ENCODE data around the gene TCF20.

TCF20 gene

GRCh38 chr22:42270510-42271190, at the start of gene TCF20:
TCF20 (minus strand) TSS chr22:42270653; CDS start chr22:42215305, 55,348 bp downstream.
- DNase-seq, result peak; percentile 64

- no peak for DNase-seq
These were observed 48.9 kb upstream of the TCF20 start for GRCh38 chr22:42319386-42319785.

DNA sequence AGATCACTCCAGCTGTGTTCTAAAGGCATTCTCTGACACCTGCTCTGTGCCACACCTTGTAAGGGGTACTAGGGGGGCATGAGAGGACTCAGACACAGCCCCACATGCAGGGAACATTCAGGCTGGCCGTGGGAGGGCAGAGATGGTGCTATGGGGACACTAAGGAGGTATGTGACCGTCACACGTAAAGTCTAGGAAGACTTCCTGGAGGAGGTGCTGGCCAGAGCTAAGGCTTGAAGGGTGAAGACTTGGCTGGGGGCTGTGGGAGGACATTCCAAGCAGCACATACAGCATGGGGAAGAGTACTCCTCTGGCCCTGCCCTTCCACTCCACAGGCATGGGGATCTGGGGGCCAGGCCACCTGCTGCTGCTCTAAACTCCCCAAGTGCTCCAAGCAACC, 48.5 kb upstream of the TCF20 start:
- no peak for DNase-seq

DNA sequence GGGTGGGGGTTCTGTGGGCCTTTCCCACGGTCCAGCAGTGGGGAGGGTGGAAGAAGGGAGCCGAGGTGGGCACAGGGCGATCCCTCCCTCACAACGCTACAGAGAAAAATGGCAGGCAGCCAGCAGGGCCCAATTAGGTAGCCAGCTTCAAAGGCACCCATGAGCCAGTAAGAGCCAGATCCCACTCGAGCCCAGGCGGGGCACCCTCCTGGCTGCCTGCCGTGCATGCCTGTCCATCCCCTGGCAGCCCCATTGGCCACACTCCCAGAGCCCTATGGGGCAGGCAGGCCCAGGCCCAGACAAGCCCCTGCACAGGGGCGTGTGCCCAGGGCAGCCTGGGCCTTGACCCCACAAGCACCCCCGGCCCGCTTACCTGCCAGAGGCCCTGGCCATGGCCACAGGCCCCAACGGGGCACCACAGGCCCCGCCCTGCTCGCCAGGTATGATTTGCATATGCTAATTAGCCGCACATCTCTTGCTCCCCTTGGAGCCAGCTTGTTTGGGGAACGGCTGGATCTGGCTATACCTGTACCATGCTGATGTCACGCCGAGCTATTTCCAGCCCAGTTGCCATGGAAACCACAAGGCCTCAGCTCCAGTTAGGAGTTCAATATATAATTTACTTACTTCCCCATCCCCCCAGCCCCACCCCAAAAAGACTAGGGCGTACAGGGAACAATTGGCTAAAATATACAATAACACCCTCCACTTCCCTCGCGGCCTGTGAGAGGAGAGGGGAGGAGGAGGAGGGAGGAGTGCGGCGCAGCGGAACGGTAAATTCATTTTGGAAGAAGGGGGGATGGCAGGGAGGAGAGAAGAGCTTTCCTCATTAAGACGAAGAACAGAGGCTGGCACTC, 47.5 kb upstream of the TCF20 start:
- DNase-seq, result no peak

- DNase-seq, result peak; percentile 31
These were observed 46.6 kb upstream of the TCF20 start for GRCh38 chr22:42317008-42317407.

- no peak for DNase-seq
These were observed 44.9 kb upstream of the TCF20 start for GRCh38 chr22:42315392-42315756.

GRCh38 chr22:42314709-42315391, 44.4 kb upstream of the TCF20 start:
- no peak for DNase-seq

GRCh38 chr22:42313804-42314581, 43.5 kb upstream of the TCF20 start:
- no peak for DNase-seq

DNA sequence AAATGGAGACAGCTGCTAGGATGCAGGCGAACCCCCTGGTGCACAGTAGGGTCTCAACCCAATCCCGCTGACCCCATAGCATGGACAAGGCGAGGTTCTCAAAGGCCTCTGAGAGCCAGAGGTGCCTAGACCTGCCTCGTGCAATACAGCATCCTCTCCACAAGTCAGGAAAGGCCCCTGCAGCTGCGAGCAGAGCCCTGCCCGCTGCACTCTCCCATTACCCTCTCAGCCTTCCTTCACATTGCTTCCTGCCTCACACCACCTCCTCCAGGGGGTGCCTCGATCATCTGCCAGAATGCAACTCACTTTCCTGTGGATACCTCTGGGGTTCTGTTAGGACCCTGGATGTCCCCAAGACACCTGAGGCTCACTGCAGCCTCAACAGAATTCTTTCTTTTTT, 42.8 kb upstream of the TCF20 start:
- DNase-seq, result no peak

DNA sequence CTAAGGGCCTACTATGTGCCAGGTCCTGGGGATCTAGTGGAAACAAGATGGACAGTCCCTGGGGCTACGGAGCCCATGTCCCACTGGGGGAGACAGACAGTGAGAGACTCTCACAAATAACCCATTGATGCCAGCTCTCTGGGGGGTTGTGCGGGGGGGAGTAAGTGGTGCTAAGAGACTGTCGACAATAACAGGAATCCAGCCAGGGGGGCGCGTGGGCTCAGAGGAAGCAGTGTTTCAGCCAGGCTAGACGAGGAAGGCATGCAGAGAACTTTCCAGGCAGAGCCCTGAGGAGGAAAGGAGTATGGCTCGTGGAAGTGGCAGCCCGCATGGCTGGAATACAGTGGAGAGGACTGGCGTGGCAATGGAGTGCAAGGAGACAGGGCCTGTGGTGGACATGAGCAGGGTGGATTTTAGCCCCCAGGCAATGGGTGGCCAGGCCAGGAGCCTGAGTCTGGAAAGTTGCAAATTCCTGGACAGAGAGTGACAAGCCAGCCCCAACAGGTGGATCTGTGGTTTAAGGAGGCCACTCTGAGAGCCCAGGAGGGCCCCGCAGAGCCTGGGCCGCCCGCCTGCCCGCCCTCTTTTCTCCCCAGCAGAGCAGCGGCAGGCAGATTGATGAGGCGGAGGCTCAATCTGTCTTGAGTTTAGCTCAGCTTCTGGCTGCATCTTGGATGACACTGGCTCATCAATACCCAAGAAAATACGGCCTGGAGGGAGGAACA, 40.0 kb upstream of the TCF20 start:
- DNase-seq, result no peak

DNA sequence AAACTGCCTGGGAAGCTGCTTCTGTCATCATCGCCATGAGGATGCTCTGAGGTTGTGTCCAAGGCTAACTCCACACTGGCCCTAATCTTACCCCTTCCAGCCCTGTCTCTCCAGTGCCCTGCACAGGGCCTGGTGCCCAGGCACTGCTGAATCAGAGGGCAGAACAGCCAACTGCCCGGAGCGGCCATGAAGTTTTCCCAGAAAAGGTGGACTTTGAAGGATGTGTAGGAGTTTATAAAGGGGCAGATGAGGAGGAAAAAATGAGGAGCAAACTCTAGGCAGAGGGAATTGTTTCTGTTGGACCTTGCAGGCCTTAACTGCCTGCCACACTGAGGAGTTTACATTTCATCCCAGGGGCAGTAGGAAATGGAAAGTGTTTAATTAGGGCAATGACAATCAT, 39.4 kb upstream of the TCF20 start:
- no peak for DNase-seq

DNA sequence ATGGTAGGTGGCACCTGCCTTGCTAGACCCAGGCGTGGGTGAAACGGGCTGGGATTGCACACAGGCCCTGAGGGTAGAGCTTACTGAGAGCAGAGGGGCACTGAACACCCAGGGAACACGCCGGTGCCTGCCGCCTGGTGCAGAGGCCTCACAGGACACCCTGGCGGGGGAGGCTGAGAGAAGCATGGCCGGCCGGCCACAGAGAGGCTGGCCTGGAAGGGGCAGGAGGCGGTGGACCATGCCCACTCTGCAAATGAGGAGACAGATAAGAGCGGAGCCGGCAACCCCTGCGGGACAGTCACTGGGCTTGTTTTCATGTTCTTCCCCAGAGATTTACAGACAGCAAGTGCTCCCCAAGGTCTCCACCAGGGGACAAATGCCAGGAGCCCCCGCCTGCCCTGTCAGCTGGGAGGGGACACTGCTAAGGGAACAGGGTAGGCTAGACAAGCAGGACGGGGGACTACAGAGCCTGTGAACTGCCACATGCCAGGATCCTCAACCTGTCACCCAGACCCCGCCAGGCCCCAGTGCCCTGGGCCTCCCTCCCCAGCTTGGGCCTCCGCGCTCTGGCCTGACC, 38.5 kb upstream of the TCF20 start:
- DNase-seq, result no peak

- no peak for DNase-seq
These were observed 37.5 kb upstream of the TCF20 start for GRCh38 chr22:42307806-42308563.

DNA sequence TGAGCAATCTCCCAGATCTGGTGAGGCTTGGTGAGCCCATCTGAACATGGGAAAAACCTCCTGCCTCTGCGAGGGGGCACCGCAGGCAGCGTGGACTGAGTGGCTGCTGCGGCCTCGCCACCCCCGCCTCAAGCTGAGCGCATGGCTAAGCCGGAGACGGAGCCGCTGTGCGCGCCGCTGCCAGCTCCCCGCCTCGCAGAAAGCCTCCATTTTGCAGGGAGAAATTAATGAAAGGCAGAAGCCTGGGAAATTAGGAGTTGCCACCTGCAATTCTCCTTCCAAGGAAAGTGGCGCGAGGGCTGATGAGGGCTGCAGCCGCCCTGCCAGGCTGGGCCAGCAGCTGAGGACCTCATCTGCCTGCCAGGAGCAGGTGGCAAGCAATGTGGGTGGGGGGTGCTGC, 35.6 kb upstream of the TCF20 start:
- no peak for DNase-seq

DNA sequence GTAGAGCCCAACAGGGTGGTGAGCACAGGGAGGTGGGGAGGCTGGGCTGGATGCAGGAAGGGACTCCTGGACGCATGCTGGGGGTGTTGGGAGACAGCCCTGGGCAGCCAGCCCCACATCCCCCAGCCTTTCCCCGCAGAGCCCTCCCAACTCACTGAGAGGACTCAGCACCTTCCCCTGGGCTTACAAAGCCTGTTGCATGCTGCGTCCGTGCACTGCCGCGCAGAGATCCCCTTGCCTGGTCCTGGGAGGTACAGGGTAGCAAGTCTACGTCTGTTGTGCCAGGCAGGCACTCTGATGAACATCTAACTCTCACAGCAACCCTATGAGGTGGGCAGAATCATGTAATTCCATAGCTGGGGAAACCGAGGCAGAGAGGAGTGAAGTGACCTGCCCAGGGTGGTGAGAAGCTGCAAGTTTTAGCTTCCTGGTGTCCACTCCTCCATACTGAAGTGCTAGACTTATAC, 33.9 kb upstream of the TCF20 start:
- DNase-seq, result no peak

- DNase-seq, result no peak
These were observed 33.2 kb upstream of the TCF20 start for GRCh38 chr22:42303396-42304323.

GRCh38 chr22:42301742-42302102, 31.3 kb upstream of the TCF20 start:
- no peak for DNase-seq

DNA sequence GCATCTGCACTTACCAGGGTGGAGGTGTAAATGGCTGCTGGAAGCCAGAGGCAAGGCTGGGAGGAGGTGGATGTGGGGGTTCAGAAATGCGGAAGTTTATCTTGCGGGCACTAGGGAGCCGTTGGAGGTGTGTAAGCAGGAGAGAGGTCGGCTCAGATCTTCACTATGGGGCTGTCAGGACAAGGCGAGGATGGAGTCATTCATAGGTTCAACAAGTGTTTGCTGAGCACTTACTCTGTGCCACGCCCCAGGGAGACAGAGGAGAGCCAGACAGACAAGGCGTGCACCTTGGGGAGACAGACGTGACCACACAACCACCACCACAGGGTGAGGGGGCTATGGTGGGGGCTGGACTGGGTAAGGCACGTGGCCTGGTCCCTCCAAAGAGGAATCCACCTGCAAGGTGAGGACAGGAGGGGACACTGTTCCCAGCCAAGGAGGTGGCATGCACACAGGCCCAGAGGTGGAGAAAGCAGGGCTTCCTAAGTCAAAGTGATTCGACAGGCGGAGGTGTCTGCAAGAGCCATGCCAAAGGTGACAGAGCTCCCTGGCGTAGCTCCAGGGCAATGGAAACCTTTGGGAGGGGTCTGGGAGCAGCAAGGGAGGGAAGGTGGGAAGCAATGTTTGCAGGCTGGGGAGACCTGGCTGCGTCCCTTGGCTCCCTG, 30.8 kb upstream of the TCF20 start:
- no peak for DNase-seq
